ENCODE measurements around the gene IFI6.
"Not testable (repeated sequence)": the region's sequence is repeated elsewhere in the genome, so short reads cannot be mapped to it uniquely, and the experiment has no call there.

GRCh38 chr1:27619782-27620438 is 52.1 kb downstream of the IFI6 start:
- TF ChIP-seq POLR2A, CTCF, POLR2AphosphoS5 (IDR thresholded peaks at IDR 0.05): not testable (repeated sequence)
